Anterior cingulate cortex (tissue), 58 donors: ENCODE measurements around the gene NFX1.
"Not testable (repeated sequence)": the region's sequence is repeated elsewhere in the genome, so short reads cannot be mapped to it uniquely, and the experiment has no call there.

Experiments
- DNase-seq, 58 donors: peaks; one replicate each; lab custom pipeline; 2025; lab: John Stamatoyannopoulos, UW

NFX1 gene

DNA sequence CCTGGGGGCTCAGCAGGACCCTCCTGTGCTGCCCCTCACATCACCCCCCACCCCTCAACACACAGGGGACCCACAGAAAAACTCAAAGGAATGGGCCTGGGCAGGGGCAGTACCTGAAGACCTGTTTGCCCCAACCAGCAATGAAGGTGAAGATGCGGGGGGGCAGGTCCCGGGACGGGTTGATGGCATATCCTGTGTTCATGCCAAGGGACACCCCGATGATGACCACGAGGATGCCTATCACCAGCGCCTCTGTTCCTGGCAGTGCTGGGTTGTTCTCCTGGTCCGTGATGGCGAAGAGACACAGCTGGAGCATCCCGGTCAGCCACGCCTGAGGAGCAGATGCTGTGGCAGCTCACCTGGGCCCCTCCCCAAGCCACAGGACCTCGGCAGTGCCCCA is 95.2 kb downstream of the NFX1 start:
- DNase-seq, result not testable (repeated sequence)

DNA sequence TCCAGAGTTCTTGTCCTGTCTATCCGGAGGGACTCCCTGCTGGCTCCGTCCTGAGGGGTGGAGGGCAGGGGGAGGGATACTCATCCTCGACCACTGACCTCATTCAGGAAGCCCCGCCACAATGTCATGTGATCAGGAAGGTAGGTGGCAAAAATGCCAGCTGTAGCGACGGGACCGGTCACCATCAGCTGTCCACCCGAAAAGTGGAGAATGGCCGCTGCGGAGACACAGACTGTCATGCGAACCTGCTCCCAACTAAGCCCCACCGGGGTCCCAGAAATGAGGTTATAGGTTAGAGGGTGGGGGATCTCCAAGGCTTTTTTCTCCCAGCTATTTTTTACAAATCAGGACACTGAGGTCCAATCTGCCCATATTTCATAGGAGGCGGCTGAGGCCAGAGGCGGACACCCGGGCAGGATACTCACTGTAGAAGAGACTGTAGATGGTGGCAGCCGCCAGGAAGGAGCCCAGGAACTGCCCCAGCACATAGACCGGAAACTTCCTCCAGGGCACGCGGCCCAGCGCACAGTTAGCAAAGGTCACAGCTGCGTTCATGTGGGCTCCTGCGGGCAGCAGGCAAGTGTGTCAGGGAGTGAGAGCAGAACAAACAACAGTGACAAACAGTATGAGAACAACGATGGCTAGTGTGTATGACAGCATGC is 95.8 kb downstream of the NFX1 start:
- DNase-seq, result not testable (repeated sequence)

DNA sequence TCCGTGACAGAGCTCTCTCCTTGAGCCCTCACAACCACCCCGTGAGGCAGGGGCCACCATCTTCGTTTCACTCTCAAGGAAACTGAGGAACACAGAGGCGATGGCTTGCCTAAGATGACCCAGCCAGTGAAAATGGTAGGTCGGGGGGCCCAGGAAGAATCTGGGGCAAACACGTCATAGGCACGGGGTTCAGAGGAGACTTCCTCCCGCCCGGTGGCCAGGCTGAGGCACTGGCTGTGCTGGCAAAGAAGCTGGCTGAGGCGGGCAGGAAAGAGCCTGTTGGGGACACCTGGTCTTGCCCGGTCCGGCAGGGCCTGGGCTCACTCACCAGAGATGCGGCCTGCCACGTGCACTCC is 96.3 kb downstream of the NFX1 start:
- not testable (repeated sequence) for DNase-seq

DNA sequence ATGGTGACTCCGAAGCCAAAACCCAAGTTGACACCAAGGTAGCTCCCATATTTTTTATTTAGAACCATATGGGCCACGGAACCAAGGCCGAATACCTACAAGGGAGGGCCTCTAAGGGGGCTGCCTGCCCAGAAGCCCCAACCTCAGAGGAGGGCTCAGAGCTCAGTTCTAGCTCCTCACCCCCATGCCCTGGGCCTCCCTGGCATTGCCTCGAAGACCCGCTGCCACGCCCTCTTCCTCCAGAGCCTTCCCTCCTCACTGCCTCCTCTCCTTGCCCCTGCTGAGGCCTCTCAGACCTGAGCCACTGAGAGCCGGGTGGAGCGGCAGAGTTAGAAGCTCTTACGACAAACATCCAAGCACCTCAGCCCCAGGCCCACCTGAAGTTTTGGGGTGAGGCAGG is 96.7 kb downstream of the NFX1 start:
- DNase-seq, result not testable (repeated sequence)

DNA sequence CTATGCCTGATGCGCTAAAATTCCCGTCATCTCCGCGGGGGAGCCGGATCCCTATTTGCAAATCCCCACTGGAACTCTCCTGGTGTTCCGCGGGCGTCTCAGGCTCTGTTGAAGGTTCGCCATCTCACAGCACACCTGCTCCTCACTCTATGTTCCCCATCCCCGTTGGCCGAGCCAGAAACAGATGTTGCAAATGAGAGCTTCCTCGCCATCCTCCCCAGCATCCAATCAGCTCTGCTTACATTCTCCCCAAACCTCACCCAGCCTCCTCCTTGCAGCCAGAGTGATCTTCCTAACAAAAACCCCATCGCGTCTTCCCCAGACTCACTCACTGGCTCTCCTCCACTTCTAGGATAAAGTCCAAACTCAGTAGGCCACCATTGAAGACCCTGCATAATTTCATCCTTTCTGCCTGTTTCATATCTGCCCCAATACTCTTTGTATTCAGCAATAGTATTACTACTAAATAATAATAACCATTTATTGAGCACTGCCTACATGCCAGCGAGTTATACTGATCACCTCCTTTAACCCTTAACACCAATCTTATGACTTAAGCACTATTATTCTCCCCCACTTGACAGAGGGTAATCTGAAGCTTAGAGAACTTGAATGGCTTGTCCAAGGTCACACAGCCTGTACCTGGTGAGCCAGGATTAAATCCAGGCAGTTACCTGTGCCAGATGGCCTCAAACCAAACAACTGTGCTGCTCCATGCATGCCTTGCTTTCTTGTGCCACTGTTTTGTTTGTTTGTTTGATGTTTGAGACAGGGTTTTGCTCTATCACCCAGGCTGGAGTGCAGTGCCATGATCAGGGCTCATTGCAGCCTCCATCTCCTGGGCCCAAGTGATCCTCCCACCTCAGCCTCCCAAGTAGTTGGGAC is 98.0 kb downstream of the NFX1 start:
- peak in 8 of 58 donors; percentile 4 to 45 (median 26) for DNase-seq

DNA sequence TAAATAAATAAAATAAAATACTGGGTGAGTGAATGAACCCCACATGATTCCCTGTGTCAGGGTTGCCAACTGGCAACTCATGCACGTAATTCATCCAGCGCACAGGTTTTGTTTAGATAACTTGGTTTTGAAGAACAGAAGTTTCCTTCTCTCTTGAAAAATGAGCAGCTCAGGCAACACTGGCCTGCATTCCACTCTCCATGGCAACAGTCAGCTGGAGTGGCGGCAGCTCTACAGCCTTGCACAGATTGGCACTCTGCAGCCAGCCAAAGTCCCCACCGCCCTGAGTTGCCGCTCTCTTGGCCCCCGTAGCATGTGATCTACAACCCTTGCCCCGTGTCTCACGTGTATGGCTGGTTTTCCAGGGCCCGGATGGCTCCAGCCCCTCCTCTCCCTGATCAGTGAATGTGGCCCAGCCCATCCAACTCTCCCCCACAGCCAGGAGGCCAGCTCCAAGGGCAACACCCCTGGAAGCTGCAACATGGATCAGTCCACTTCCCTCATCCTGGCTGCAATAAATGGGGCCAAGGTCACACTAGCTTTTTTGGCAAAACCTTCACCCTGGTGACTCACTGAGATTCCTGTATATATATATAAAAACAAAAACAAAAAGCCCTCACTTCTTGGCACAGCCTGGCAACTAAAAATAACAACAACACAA is 100.9 kb downstream of the NFX1 start:
- peak in 49 of 58 donors; percentile 7 to 83 (median 50) for DNase-seq

DNA sequence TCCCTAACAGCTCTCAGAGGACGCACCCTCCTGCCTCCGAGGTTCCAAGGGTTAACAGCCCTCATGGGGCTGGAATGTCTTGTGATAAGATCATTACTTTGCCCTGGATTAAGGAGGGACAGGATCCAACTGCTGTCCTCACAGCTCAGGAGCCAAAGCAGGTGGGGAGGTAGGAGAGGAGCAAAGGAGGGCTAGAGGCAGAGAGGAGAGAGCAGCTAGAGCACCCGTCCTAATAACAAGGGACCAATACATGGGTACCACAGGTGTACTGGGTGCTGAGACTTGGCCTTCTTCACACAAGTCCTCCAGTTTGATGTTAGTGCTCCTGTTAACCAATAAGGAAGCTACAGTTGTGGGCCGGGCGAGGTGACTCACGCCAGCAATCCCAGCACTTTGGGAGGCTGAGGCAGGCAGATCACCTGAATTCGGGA is 102.3 kb downstream of the NFX1 start:
- not testable (repeated sequence) for DNase-seq

DNA sequence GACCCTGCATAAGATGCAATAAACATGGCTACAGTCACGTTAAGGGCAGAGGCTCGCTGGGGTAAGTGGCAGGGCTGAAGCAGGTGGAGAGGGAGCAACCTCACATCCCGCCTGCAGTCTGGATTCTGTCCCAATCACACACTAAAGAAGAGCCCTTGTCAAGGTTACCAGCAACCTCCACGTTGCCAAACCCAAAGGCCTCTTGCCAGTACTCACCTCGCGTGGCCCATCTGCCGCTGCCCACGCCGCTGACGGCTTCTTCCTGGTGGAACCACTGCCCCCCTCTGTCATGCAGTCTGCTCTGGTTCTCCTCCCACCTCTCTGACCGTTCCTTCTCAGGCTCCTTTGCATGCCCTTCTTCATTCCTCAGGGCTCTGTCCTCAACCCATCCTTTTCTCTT is 103.3 kb downstream of the NFX1 start:
- DNase-seq, result no peak

DNA sequence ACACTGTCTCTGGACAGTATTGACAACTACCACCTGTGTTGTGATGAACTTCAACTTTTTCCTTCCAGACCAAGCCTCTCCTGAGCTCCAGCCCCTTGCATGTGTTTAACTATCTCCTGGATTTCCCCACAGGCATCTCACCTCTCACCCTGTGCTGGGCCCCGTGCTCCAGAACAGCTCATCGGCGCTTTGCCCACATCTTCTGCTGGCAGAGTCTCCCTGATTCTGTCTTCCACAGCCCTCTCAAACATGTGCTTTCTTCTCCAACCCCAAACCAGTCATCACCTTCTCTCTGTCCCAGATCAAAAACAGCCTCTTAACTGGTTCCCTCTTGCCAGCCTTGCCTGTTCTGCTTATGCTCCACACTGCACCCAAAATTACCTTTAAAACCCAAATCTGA is 103.7 kb downstream of the NFX1 start:
- DNase-seq, result not testable (repeated sequence)

DNA sequence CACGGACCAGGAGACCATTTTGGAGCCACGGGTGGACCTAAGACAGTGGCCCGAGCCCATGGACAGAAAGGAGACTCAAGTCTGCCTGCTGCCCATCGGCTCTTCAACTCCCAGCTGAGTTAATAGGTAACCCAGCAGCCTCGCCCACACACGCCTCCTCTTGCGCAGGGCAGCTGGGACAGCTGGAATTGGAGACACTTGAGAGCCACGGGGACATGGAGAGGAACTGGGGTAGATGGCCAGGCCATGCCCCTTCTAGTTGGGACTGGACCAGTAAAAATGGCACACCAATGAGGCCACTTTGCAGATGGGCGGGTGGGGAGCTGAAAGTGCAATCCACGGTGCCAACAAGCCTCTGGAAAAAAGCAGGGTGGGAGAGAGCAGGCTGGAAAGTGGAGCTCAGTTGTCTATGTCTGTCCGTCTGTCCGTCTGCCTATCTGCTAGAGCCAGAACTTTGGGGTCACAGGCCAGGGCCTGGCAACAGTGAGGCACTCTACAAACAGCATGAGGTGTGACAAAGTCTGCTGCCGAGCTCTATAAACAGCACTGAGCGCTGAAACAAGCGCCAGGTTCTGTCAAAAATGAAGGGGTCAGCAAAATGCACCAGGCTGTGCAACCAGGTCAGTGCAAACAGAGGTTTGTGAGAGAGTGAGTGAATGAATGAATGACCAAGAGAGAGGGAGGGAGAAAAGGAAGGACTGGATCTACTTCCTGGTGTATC is 105.0 kb downstream of the NFX1 start:
- not testable (repeated sequence) for DNase-seq

DNA sequence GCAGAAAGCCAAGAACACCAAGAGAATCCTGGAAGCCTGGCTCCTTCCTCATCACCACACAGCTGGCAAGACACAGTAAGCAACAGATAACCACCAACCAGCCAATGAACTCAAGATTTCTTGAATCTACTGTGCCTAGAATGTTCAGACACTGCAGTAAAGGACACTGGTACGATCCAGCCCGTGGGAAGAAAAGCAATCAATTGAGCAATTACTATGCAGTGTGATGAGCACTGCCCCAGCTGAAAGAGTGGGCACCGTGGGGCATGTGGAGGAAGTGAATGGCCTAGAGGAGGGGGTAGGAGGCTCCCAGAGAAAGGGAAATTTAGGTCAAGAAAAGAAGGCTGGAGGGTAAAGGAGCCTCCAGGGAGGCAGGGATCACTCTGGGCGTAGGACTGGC is 107.5 kb downstream of the NFX1 start:
- DNase-seq, result not testable (repeated sequence)

DNA sequence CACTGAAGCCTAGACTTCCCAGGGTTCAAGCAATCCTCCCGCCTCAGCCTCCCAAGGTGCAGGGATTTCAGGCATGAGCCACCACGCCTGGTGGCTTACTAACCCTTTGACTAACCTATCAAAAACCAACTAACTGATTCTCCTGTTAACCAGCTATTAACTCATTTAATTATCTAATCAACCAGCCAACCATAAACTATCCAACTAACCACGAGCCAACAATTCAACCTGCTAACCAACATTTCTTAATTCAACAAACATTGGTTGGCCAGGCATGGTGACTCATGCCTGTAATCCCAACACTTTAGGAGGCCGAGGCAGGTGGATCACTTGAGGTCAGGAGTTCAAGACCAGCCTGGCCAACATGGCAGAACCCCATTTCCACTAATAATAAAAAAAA is 108.7 kb downstream of the NFX1 start:
- not testable (repeated sequence) for DNase-seq

DNA sequence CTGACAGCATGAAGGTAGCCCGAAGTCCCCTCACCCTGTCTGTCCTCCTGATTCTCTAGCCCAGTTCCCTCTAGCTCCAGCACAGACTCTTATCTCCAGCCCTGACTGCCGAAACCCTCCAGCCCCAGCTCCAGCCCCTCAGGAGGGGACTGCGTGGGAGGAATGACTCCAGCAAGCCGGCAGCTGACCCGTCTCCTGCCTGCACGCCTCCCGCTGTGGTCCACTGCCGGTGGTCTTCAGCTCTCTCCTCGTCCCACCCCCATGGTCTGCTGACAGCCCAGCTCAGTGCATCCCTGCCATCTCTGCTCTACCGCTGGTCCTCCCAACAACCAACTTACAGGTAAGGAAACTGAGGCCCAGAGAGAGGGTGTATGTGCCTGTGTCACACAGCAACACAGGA is 111.5 kb downstream of the NFX1 start:
- not testable (repeated sequence) for DNase-seq

DNA sequence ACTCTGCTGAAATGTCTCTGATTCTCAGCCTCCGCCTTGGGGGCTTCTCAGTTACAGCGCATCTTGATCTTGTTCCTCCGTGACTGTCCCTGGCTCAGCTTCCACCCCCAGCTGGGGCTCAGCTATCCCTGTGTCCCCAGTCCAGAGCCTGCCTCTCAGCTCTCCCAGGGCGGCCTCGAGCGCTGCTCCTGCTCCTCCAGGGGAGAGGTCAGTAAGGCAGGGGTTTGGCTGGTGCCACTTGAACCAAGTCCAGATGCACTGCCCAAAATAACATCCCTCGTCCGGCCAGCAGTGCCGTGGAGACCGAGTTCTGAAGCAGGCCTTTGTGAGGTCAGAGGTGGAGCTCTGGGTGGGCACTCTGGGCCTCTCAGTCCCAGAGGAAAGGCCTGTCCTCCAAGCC is 112.1 kb downstream of the NFX1 start, which contains the start of gene AQP7:
Gene AQP7 (minus strand): TSS at position 198 of the 400 bp plus-strand sequence. CDS start 1,306 bp downstream, outside the sequence.
- DNase-seq, result not testable (repeated sequence)

DNA sequence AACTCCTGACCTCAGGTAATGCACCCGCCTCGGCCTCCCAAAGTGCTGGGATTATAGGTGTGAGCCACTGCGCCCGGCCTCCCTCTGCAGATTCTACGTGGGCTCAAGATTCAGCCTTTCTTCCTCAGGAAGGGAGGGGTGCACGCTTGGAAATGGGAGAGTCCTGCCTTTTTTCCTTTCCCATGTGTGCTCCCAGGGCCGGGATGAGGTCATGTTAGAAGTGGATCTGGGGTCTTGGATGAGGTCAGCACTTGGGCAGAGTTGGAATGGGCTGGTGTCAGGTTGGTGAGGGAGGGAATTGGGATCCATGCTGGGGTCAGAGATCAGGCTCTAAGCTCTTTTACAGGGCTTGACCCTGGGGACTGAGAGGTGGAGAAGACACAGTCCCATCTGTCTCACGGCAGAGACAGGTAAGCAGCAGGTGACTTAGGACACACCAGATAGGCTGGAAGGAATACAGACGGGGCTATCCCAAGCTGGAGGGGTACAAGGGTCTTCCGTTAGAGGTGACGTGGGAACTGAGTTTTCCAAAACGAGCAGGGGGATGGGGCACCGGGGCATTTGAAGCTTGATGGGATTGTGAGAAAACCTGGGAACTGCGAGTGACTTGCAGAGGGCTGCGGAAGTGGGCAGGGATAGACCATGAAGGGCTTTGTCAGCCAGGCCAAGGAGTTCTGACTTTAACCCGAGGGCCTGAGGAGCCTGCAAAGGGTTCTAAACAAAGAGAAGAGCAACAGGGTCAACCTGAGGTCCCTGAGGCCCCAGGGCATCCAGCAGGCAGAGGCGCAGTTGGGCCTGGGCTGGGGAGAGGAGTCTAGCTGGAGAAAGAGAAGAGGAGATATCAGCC is 113.8 kb downstream of the NFX1 start:
- no peak for DNase-seq

DNA sequence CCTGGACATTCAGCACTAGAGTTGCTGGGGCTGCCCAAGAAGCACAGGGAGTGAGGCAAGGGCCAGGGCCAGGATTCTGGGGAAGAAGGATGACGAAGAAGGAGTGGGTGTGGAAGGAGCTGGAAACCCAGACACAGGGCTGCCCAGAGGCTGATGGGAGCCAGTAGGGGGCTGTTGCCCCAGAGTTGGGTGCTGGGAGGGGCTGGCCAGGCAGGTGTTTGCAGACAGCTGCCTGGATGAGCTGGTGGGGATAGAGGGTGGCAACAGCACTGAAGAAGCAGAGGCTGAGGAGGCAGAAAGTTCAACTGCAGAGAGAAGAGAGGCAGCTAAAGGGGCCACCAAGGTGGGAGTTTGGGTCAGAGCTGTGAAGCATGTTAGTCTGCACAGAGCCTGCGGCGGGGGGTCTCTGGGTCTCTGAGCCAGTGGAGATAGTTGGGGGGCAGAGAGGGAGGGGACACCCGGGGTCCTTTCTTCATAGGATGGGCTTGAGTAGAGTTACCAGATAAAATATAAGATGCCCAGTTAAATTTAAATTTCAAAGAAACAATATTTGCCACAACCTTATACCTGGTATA is 114.6 kb downstream of the NFX1 start:
- DNase-seq, result no peak

DNA sequence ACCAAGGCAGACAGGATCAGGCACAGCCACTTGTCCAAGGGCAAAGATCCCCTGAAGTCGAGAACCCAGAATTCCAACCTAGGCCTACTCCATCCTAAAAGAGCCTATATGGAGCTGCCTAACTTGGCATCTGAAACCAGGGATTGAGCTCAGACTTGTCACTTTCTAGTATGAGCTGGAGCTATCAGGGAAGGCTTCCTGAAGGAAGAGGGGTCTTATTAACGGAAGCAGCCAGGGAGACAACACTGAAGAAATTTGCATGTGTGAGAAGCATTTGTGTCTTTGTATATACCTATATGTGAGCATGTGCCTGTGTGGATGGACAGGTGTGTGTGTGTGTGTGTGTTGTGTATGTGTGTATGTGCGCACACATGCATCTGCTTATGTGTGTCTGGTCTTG is 116.7 kb downstream of the NFX1 start:
- no peak for DNase-seq

DNA sequence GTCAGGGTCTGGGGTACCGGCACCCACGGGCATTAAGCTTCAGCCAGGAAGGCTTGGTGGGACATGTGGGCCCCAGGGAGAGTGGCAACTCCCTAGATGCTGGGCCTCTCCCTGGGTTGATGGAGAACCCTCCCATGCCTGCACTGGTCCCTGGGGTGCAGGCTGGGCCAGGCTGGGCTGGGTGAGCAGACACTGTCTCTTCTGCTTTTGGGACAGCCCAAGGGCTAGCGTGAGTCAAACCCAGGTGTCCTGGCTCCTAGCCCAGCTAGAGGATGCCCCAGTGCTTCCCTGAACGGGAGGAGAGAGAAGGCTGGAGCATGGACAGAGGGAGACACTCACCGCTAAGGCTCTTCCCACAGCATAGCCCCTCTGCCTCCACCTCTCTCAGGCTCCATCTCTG is 117.8 kb downstream of the NFX1 start:
- no peak for DNase-seq

DNA sequence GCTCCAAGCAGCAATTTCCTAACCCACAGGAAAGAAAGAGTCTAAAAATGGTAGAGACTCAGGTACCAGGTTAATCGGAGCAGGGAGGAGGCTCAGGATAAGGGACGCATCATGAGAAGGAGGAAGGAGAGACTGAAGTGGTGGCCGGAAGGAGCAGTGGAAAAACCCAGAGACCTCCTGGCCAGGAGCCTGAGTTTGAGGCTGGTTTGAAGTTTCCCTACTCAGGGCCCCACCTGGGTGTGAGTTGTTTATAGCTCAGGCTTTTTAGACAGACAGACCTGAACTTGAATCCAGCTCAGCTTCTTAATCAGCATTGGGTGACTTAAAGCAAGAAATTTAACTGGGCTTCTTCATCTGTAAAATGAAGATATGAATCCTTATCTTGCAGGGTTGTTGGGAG is 124.0 kb downstream of the NFX1 start:
- no peak for DNase-seq
